Superior temporal gyrus (tissue), 1 donor: ENCODE results near the gene ADSL.
A peak's percentile ranks its signal among the peaks of the same experiment; 100 is the strongest.

Source experiments
- DNase-seq: peaks from one replicate; pipeline ENCODE4 v3.0.0-alpha.2; 2016; ENCODE audit errors: extremely low spot score

ADSL gene

GRCh38 chr22:40417041-40417440, 70.7 kb downstream of the ADSL start:
- DNase-seq = no peak

DNA sequence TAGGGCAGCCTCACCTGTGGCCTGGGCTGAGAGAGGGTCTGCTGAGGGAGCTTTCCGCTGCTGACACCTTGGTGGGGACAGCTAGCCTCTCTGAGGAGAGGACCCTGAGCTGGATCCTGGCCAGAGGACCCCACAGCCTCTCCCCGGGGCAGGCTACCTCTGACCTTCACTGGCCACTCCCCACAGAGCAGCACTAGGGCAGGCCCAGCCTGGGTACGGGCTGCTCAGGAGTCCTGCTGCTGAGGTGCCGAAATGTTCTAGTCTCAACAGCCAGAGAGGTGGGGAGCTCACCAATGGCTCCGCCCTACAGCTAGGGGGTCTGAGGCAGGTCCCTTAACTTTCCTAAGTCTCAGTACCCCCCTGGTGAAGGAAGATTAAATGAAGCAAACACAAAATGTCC, 71.6 kb downstream of the ADSL start:
- DNase-seq = no peak

DNA sequence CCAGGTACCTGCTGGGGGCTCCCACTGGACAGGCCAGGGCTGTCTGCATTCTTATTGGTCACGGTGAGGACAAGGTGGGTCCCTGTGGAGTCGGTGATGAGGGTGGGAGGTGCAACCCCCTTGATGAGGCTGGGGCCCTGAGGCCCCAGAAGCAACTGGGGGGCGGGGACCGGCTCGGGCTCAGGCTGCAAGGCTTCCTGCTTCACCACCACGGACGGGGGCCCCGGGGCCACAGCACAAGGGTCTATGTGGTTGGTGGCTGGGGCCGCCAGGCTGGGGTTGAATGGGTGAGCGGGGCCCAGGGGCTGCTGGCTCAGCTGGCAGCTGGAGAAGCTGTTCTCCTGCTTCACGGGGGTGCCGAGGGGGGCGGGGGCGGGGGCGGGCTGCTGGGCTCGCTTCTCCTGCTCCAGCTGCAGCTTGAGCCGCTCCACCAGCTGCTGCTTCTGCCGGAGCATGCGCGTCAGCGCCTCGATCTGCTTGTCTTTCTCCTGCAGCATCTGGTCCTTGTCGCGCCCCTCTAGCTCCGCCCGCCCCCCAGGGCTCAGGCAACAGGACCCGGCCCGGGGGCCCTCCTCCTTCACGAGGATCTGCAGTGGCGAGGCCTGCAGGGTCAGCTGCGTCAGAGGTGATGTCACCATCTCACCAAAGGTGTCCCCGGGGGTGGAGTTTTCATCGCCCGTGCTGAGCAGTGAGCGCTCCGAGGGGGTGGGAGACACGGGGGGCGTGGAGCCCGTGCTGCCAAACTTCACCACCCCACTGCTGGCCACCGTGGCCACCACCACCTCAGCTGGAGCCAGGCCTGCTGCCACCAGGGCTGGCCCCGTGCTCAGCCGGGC, 72.3 kb downstream of the ADSL start:
- DNase-seq = no peak

- no peak for DNase-seq
Measured at GRCh38 chr22:40419718-40420117, 73.4 kb downstream of the ADSL start.

- no peak for DNase-seq
Measured at GRCh38 chr22:40420341-40421081, 74.2 kb downstream of the ADSL start.

DNA sequence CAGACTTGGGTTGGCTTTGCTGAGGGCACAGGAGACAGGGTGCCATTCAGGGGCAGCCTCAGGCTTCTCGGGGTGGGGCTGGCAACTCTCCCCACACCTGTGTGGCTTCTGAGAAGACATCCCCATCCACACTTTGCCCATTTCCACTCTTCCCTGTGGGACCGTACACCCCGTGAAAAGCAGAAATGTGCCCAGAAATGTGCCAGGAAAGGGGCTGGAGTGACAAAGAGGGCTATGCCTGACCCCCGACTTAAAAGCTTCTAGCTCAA, 74.7 kb downstream of the ADSL start:
- DNase-seq = no peak

- DNase-seq = no peak
Measured at GRCh38 chr22:40421941-40422340, 75.6 kb downstream of the ADSL start.

GRCh38 chr22:40422558-40423309, 76.4 kb downstream of the ADSL start:
- no peak for DNase-seq

DNA sequence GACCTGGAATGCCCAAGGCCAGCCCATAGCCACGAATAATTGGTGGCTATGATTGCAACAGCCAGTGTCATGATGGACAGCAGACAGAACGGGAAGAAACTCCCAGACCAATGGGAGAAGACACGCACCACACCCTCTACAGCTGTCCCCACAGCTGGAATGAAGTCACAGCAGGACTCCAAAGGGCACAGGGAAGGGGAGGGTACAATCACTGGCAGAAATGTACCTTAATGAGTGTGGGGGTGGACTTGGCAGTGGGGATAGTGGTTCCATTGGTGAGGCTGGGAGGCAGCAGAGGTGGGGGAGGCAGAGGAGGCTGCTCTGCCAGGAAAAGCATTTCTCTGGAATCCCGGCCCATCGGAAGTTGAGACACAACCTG, 77.0 kb downstream of the ADSL start:
- no peak for DNase-seq

GRCh38 chr22:40423882-40424640, 77.8 kb downstream of the ADSL start:
- no peak for DNase-seq

- no peak for DNase-seq
Measured at GRCh38 chr22:40425082-40425481, 78.8 kb downstream of the ADSL start.

DNA sequence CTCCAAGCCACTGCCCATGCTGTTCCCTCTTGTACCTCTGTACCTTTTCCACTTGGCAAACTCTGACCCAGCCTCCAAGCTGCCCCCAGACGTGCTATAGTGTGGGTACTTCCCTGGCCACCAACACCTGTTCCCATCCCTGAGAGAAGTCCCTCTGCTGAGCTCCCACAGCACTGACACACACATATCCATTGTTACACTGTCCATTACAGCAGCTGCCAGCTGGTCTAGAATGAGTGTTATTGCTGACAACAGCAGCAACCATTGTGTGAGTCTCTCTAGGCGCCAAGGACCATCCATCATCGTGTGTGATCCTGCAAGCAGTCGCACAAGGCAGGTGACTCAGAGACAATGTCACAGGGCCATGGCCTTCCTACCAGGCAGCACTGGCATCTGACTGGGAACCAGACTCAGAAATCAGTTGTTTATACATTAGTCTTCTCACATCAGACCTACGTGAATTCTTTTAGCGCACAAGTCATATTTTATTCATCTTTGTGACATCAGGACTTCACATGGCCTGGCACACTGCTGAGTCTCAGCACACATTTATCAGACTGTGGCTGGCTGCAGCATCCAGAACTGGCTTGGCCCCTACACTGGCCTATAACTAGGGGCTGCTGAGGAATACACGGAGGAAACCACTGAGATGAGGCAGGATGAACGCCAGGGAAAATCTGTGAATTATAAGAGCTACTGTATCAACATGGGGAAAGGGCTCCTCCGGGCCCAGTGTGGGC, 80.5 kb downstream of the ADSL start:
- peak; percentile 95 for DNase-seq

DNA sequence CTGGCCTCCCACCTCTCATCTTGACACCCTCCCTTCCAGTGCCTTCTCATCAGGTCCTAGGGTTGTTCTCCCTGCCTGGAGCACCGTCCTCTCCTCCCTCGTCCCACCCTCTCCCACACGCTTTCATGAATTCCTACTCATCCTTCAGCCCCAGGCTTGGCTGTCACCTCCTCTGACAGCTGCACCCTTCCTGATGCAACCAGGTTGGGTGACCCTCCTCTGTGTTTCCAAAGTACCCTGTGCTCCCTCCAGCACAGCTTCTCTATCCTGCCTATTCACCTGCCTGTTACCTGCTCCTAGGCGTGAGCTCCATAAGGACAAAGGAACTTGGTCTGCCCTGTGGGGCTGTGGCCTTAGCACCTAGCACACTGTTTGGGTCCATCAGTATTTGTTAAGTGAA, 82.5 kb downstream of the ADSL start:
- no peak for DNase-seq

GRCh38 chr22:40429481-40429880, 83.2 kb downstream of the ADSL start:
- no peak for DNase-seq

- DNase-seq = no peak
Measured at GRCh38 chr22:40430991-40431390, 84.7 kb downstream of the ADSL start.

- DNase-seq = peak; percentile 45
Measured at GRCh38 chr22:40432157-40432556, 85.9 kb downstream of the ADSL start.

GRCh38 chr22:40432625-40433024, 86.3 kb downstream of the ADSL start:
- no peak for DNase-seq

GRCh38 chr22:40433416-40434090, 87.3 kb downstream of the ADSL start:
- no peak for DNase-seq

- DNase-seq = no peak
Measured at GRCh38 chr22:40434106-40434505, 87.8 kb downstream of the ADSL start.

DNA sequence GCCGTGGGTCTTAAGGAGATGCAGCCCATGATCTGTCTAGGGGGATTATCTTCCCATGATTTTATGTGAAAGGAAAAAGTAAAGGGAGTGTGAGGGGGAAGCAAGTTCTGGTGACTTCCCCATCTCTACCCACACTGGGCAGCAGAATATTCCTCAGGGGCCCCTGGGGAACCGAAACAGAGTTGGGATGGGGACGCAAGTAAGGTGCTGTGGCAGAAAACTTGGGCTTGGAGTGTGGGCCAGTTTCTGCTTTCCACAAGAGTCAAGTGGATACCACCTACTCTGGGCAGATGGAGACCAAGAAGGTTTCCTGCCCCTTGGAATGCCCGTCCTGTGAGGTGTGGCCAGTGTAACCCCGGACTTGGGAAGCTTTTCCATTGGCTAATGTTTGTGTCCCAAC, 88.4 kb downstream of the ADSL start:
- DNase-seq = no peak
